LNCAP (cell line): ENCODE results near the gene CHMP6.
A peak's percentile ranks its signal among the peaks of the same experiment; 100 is the strongest.

ENCODE experiments used
- TF ChIP-seq, protein P1 (sequence below): fragments of 450-650 bp; IDR thresholded peaks from 2 replicates; pipeline ENCODE4 v1.5.1; 2017; ENCODE audit warnings: mild to moderate bottlenecking

Gene CHMP6

GRCh38 chr17:80980397-80981061 is 11.1 kb upstream of the CHMP6 start:
- TF ChIP-seq, protein P1, sequence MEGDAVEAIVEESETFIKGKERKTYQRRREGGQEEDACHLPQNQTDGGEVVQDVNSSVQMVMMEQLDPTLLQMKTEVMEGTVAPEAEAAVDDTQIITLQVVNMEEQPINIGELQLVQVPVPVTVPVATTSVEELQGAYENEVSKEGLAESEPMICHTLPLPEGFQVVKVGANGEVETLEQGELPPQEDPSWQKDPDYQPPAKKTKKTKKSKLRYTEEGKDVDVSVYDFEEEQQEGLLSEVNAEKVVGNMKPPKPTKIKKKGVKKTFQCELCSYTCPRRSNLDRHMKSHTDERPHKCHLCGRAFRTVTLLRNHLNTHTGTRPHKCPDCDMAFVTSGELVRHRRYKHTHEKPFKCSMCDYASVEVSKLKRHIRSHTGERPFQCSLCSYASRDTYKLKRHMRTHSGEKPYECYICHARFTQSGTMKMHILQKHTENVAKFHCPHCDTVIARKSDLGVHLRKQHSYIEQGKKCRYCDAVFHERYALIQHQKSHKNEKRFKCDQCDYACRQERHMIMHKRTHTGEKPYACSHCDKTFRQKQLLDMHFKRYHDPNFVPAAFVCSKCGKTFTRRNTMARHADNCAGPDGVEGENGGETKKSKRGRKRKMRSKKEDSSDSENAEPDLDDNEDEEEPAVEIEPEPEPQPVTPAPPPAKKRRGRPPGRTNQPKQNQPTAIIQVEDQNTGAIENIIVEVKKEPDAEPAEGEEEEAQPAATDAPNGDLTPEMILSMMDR, result no peak

DNA sequence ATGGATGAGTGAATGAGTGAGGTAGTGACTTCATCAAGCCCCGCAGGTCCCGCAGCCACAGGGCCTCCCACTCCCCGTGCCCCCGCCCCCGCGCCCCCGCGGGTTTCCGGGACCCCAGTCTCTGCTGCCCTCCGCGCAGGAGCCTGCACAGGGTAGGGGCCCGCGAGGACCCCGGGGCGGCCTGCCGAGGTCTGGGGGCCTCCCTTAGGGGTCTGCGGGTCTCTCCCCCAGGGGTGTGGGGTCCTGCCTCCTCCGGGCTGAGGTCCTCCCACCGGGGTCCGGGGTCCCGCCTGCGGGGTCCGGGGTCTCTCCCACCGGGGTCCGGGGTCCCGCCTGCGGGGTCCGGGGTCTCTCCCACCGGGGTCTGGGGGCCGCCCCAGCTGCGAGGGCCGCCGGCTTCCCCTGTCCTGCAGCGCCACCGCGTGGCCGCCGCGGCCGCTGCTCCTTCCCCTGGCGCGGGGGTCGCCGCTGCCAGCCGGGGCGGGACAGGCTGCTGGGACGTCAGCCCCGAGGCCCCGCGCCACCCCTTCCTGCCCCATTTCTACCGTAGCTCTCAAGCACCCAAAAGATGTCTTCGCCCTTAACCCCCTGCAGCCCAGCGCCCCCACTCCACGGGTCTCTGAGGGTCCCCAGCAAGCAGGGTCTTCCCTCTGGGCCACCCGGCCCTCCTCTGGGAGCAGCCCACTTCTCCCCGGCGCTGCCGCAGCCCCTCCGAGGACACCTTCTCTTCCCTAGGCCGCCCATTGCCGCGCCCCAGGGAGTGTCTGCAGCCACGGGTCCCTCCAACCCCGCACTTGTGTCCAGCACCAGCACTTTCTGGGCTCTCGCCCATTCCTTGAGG is 10.4 kb upstream of the CHMP6 start:
- TF ChIP-seq, protein P1, result peak; percentile 97

DNA sequence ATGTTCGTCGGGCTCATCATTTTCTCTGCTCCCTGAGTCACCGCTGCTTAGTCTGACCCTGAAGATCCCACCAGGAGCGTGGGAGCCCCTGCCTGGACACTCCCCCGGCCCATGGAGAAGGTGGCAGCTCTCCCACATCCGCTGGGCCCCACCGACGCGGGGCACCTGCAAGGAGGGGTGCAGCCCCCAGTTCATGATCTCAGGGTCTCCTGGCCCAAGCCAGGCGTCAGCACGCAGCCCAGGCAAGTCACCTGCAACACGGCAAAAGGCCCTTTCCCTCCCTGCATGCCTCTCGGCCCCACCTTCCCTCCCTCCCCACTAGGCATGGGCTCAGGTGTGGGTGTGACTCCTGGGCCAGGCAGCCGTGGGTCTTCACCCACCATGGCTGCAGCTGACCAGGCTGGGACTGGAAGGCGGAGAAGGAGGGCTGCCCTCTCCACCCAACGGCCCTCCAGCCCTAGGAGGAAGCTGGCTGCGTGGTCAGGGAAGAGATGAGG is 9.7 kb upstream of the CHMP6 start:
- TF ChIP-seq, protein P1, result no peak

GRCh38 chr17:80982426-80982974 is 9.1 kb upstream of the CHMP6 start:
- TF ChIP-seq, protein P1, result no peak

- TF ChIP-seq, protein P1, result no peak
These were observed 8.1 kb upstream of the CHMP6 start for GRCh38 chr17:80983545-80983944.

- TF ChIP-seq, protein P1, result no peak
These were observed 6.9 kb upstream of the CHMP6 start for GRCh38 chr17:80984749-80985148.

DNA sequence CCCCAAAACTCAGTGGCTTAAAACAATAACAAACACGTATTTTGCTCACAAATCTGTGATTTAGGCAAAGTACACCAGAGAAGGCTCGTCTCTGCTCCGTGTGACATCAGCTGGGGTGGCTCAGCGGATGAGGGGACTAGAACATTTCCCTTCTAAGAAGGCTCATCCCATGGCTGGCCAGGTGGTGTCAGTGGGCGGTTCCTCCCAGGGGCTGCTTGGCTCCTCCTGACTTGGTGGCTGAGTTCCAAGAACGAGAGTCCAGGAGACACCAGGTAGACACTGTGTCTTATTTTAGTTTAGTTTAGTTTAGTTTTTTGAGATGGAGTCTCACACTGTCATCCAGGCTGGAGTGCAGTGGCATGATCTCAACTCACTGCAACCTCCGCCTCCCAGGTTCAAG is 5.6 kb upstream of the CHMP6 start:
- TF ChIP-seq, protein P1, result no peak
